ENCODE measurements around the gene NR2E1.

Gene NR2E1

GRCh38 chr6:108156938-108157233, 8.9 kb upstream of the NR2E1 start:
- DNase-seq: no peak

- no peak for DNase-seq
These were observed 8.4 kb upstream of the NR2E1 start for GRCh38 chr6:108157234-108157980.

- DNase-seq: no peak
These were observed 7.8 kb upstream of the NR2E1 start for GRCh38 chr6:108157981-108158525.

- DNase-seq: no peak
These were observed 5.8 kb upstream of the NR2E1 start for GRCh38 chr6:108159981-108160380.

- no peak for DNase-seq
These were observed 4.0 kb upstream of the NR2E1 start for GRCh38 chr6:108161724-108162282.

GRCh38 chr6:108163267-108163643, 2.6 kb upstream of the NR2E1 start:
- no peak for DNase-seq

- no peak for DNase-seq
These were observed 1.9 kb upstream of the NR2E1 start for GRCh38 chr6:108163644-108164542.

- DNase-seq: no peak
These were observed 1.3 kb upstream of the NR2E1 start for GRCh38 chr6:108164543-108164814.

GRCh38 chr6:108164815-108165706, 761 bp upstream of the NR2E1 start:
- DNase-seq: no peak

- no peak for DNase-seq
These were observed 1.0 kb downstream of the NR2E1 start for GRCh38 chr6:108166664-108167448.

GRCh38 chr6:108167449-108168089, 1.7 kb downstream of the NR2E1 start:
- no peak for DNase-seq

- DNase-seq: no peak
These were observed 2.3 kb downstream of the NR2E1 start for GRCh38 chr6:108168090-108168463.

GRCh38 chr6:108168501-108169463, 3.0 kb downstream of the NR2E1 start:
- no peak for DNase-seq

GRCh38 chr6:108169464-108170331, 3.9 kb downstream of the NR2E1 start:
- DNase-seq: no peak

GRCh38 chr6:108170332-108171290, 4.8 kb downstream of the NR2E1 start:
- no peak for DNase-seq

GRCh38 chr6:108171291-108171917, 5.6 kb downstream of the NR2E1 start:
- DNase-seq: no peak

GRCh38 chr6:108171918-108172516, 6.2 kb downstream of the NR2E1 start:
- no peak for DNase-seq

Measured in NCI-H1436 (cell line).